Right lung (tissue), 5 donors: ENCODE results near the gene HSPBP1. TPM values are rescaled to one million over a fixed set of nuclear protein-coding genes. Genes with fewer than 3 reads are reported as not detected.

Experiments used
- DNase-seq, 2 donors: peaks; one replicate each; pipeline ENCODE4 v3.0.0-alpha.2; 2013
- polyA plus RNA-seq, 5 donors: library from polyadenylated mRNA; unstranded; fragments of 120-200 nt; gene quantifications; one replicate each; pipeline versions ENCODE4 v1.2.1 to v1.2.3, GENCODE V29; 2013; ENCODE audit warnings: inconsistent platforms in 1 of 5, low replicate concordance in 1 of 5; ENCODE audit not compliant: insufficient read length in 5 of 5, insufficient read depth in 1 of 5

The HSPBP1 gene
- polyA plus RNA-seq, 5 donors, result 20.9 to 50.7 (median 28.5) TPM

- no peak for DNase-seq
Observed at GRCh38 chr19:55256562-55257460, 23.1 kb downstream of the HSPBP1 start.

- no peak for DNase-seq
Observed at GRCh38 chr19:55255618-55256423, 24.1 kb downstream of the HSPBP1 start.

- DNase-seq, result no peak
Observed at GRCh38 chr19:55254625-55254977, 25.3 kb downstream of the HSPBP1 start.

GRCh38 chr19:55253842-55254624 is 25.9 kb downstream of the HSPBP1 start:
- no peak for DNase-seq

- no peak for DNase-seq
Observed at GRCh38 chr19:55252760-55253663, 26.9 kb downstream of the HSPBP1 start.

- no peak for DNase-seq
Observed at GRCh38 chr19:55251341-55252081, 28.4 kb downstream of the HSPBP1 start.

- DNase-seq, result no peak
Observed at GRCh38 chr19:55250262-55251036, 29.5 kb downstream of the HSPBP1 start.

GRCh38 chr19:55249841-55250240 is 30.1 kb downstream of the HSPBP1 start:
- DNase-seq, result no peak

GRCh38 chr19:55248704-55249103 is 31.2 kb downstream of the HSPBP1 start:
- DNase-seq, result no peak

- DNase-seq, result no peak
Observed at GRCh38 chr19:55248166-55248675, 31.7 kb downstream of the HSPBP1 start.

- no peak for DNase-seq
Observed at GRCh38 chr19:55247621-55248099, 32.2 kb downstream of the HSPBP1 start.

- no peak for DNase-seq
Observed at GRCh38 chr19:55246462-55247451, 33.2 kb downstream of the HSPBP1 start.

- DNase-seq, result no peak
Observed at GRCh38 chr19:55245236-55245904, 34.5 kb downstream of the HSPBP1 start.

- DNase-seq, result no peak
Observed at GRCh38 chr19:55244004-55244680, 35.8 kb downstream of the HSPBP1 start.

GRCh38 chr19:55242517-55242916 is 37.4 kb downstream of the HSPBP1 start:
- DNase-seq, result no peak

GRCh38 chr19:55241935-55242464 is 37.9 kb downstream of the HSPBP1 start:
- DNase-seq, result no peak
